Fibroblast of gingiva (primary cell): ENCODE data around the gene ARL6IP4.

Experiments used
- DNase-seq: peaks from one replicate; pipeline ENCODE4 v3.0.0-alpha.2; 2011; ENCODE audit warnings: low read depth

The ARL6IP4 gene

DNA sequence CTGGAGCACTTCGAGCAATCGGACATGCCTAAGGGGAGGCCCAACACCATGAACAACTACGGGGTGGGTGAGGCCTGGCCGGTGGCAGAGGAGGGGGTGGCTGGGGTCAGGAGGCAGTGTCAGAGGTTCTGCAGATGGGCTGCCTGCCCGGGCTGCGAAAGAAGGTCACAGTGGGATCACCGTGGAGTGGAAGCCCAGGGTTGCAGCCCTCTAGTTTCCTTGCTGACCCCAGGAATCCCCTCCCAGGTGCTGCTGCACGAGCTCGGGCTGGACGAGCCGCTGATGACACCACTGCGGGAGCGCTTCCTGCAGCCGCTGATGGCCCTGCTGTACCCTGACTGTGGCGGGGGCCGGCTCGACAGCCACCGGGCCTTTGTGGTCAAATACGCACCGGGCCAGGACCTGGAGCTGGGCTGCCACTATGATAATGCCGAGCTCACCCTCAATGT, 1.9 kb upstream of the ARL6IP4 start:
- DNase-seq: no peak

DNA sequence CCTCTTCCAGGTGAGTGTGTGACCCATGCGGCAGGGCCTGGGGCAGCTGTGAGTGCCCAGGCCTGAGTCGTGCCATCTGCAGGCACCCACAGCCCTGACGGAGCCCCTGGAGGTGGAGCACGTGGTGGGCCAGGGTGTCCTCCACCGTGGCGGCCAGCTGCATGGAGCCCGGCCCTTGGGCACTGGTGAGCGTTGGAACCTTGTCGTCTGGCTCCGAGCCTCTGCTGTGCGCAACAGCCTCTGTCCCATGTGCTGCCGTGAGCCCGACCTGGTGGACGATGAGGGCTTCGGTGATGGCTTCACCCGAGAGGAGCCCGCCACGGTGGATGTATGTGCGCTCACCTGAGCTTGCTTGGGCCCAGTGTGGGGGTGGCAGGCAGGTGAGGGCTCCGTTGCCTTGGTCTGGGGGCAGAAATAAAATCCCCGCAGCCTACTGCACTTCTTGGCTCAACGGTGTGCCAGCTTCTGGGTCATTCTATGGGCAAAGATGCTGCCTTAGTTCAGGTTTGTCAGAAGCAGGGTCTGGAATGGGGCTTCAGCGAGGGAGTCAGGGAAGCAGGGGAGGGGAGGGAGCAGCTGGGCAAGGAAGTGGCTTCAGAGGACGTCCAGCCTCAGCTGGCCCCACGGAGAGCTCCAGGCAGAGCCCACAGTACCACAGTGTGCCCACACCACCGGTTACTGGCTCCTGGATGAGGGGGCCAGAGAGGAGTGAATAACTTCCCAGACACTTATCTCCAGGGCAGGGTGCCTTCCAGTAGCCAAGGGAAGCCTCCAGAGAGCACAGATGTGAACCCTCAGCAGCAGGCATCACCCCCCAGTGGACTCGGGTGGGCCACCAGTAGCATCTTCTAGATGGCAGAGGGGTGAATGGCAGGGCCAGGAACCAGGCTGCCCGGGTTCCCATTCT, 1.2 kb upstream of the ARL6IP4 start:
- no peak for DNase-seq

DNA sequence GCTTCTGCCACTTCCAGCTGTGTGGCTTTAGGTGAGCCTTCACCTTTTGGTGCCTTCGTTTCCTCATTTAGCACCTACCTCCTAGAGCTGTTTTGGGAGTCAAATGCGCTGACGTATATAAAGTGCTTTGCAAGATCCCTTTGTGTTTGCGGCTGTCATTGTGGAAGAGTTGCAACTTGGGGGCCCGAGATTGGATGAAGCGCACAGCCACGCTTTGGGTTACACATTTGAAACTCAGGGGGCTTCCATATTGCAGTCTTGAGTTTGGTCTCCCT, 636 bp upstream of the ARL6IP4 start:
- no peak for DNase-seq

DNA sequence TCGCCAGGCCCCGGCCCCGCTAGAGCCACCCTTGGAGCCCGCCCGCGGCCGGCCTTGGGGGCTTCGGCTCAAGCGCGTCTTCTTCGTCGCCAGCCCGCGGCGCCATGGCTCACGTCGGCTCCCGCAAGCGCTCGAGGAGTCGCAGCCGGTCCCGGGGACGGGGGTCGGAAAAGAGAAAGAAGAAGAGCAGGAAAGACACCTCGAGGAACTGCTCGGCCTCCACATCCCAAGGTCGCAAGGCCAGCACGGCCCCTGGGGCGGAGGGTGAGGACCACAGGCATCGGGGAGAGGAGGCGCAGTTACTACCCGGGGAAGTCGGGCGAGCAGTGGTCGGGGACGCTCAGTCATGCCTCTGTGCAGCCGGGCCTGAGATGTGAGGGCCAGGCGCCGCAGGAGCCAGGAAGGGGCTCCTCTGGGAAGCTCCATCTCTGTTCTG, 573 bp downstream of the ARL6IP4 start:
- peak; percentile 20 for DNase-seq

DNA sequence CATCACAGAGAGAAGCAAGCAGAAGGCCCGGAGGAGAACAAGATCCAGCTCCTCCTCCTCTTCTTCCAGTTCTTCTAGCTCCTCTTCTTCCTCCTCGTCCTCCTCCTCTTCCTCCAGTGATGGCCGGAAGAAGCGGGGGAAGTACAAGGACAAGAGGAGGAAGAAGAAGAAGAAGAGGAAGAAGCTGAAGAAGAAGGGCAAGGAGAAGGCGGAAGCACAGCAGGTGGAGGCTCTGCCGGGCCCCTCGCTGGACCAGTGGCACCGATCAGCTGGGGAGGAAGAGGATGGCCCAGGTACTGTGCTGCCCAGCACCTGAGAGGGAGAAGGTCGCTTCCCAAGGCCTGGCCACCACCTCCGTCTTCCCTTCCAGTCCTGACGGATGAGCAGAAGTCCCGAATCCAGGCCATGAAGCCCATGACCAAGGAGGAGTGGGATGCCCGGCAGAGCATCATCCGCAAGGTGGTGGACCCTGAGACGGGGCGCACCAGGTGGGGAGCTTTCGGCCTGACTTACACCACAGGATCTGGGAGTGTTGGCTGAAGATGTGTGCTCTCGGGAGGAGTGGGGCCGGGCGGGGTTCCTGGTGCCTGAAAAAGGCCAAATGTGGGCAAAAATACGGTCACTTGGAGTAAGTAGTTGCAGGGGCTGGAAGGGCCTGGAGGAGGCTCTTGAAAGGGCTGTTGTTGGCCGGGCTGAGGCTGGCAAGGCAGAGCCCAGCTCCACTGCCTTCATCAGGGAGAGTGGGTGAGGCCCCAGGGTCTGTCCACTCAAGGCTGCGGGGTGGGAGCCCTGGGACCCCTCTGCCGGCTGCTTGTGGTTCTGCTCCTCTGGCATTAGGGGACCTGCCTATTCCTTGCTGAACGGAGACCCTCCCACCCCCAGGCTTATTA, 1.4 kb downstream of the ARL6IP4 start:
- DNase-seq: no peak

DNA sequence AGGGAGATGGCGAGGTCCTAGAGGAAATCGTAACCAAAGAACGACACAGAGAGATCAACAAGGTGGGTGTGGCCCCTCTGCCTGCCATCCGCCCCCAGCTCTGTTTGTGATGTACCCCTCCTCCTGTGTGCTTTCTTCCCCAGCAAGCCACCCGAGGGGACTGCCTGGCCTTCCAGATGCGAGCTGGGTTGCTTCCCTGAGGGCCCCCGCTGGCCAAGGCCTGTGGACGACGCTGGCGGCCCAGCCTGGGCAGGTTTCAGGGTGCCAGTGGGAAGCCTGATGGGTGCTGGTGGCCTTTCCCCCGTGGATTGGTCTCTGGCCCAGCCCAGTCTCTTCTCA, 2.0 kb downstream of the ARL6IP4 start:
- DNase-seq: no peak

DNA sequence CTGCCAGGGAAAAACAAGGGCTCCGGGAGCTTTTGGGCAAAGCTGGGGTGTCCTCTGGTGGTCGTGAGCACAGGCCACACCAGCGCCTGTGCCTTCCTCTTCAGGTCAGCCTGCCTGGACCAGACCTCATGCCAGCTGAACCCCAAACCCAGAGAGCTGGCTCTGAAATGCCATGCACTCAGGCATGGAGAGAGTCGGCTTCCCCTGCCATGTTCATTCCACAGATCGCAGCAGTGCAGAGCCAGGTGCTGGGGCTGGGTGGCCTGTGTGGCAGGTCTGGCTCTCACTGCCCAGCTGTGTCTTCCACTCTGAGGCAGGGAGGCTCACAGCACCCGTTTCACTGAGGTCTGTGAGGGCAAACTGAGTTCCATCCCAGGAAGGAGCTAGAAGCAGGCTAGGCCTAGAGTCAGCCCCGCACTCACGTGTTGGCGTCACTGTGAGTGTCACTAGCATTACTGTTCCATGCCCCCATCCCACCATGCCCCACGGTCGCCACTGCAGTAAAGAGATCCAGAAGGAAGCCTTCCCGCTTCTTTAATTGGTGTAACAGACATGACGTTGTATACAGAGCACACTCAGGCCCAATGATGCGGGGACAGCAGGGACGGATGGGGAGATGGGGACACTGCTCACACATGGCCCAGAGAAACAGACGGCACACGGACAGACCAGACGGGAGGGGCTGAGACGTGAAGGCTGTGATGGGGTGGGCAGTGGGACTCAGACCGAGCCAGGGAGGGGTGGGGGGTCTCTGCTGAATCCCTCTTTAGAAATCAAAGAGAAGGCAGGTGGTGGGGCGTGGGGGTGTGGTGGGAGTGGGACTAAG, 2.7 kb downstream of the ARL6IP4 start:
- DNase-seq: no peak

DNA sequence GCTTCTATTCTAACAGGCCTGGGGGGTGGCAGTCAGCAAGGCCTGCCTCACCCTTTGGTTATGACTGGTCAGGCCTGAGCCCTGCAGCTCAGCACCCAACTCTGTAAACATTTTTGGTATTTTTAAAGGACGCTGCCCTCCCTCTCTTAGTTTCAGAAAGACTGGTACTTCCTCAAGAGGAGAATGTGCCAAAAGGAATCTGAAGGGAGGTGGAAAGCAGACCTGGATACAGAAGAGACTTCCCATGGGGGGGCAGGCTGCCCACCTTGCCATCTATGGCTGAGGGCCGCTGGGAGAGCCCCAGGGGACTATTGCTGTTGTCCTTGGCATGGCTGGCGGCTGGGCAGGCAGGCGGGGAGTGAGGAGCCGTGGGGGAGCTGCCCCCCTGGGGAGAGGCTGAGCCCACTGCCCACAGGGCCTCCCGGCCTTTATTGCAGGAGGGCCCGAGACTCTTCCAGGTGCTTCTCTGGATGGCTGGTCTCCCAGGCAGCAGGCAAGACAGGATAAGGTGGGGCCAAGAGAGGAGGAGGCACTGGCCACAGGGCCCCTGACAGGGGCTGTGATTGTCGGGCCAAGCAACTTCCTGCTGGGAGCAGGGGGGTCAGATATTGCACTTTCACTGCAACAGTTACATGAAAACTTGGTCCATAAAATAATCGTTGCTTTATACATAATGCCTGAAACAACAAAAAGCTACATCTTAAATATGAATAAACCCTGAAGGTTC, 3.5 kb downstream of the ARL6IP4 start:
- DNase-seq: no peak

DNA sequence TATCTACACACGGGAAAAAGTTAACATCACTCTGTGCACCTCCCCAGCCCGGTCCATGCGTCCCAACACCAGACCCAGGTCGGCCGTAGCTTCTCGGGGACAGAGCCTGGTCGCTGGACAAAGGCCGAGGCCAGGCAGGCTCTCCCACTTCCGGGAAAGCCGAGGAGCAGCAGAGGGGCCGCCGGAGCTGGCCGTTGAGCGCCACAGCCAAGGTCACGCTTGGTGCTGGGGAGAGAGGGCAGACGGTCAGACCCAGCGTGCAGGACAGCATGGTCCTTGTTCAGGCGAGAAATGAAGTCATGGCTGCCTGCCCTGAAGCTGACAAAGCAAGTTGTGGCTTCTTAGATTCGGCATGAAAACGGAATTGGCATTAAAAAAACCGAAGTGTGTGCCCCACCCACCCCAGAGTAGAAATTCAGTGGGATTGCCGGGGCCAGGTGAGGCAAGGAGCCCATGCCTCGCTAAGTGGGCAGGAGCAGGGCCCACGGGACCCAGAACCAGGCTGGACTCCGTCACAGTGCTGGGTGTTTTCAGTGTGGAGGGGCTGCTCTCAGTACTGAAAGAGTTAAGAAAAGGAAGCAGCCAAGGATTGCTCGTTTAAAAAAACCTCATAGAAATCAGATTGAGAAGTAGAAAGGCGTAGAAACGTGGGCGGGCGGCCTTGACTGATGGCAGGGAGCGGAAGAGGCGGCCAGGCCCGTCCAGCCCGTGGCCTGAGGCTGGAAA, 4.3 kb downstream of the ARL6IP4 start:
- no peak for DNase-seq

DNA sequence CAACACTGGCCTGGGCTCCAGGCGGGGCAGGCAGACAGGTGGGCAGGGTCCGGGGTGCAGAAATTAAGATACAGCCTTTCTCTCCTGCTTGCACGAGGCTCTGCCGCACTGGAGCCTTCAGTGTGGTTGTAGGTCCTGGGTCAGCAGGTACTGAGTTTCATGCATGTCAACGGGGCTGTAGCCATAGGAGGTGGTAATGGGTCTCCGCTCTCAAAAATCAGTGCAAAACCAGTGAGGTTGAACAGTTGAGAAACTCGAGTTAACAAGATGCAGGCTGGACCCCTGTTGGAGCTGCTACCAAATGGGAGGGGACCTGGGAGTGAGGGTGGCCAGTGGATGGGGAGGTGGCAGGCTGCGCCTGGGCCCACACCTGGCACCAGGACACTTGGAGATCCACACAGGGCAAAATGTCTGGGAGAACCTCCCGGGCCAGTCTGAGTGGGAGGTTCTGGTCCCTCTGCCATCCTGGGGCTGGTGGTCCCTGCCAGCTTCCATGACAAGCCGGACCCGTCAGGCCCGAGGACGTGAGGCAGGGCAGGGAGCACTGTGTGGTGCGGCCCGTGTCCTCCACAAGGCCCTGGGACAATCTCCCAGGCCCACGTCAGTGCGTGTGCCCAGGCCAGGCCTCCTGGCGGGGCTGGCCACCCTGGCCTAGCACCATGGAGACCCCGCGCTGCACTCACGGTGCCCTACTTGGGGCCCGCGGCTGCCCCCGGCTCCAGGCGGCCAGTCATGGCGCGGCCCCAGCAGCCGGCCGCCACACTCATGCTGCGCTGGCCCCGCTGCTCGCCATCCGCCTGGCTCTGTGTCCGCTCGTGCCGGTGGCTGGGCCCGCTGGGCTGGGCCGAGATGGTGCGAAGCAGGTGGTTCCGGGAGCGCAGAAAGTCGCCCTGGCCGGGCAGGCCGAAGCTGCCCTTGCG, 5.1 kb downstream of the ARL6IP4 start:
- no peak for DNase-seq

DNA sequence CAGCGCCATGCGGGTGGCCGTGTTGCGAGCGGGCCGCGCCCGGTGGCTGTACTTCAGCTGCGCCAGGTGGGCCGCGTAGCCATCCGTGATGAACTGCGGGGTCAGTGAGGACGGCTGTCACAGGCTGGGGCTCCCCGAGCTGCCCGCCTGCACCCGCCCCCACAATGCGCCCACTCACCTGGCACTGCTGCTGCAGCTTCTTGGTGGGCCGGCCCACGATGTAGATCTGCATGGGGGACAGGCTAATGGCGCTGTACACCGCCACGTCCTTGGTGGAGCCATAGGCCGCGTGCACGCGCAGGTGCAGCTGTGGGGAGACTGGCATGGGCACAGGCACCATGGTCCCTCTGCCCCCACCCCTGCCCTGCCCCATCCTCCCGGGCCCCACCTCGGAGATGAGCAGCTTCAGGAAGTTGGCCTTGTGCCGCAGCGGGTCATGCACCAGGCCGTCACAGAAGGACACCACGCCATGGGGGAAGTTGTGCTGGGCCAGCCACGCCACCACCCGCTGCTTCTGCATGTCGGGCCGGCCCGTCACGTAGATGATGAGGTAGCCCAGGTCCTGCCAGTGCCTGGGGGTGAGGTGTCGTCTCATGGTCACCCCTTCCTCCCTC, 5.9 kb downstream of the ARL6IP4 start:
- DNase-seq: no peak

DNA sequence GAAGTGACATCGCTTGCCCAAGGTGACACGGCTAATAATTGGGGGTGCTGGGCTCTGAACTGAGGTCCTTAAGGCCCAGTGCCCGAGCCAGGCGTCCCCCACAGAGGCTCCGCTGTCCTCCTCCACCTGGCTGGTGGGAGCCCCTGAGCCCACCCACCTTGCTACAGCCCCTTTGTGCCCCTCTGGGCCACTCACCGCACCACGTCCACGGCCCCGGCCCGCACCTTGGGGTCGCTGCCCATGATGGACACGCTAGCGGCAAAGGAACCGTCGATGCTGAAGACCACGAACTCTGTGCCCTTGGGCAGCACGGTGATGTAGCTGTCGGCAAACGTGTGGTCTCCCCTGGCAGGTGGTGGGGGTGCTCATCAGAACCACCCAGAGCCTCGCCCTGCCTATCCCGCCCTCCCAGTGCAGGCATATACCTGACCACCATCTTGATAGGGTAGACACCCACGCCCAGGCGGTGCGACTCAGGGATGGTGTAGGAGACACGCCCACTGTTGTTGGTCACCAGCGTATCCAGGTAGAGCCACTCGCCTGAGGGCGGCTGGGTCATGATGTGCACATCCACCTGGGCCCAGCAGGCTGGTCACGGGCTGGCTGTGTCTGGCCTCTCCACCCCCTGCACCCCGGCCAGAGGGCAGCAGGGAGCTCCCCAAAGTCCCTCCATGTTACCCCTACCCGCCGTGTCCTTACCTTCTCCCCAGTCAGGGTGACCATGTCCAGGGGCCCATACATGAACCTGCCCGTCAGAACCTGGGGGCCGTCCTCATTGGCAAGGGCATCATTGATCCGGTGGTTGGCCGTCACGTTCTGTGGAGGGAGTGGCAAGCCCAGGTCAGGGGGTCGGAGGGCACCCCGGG, 6.8 kb downstream of the ARL6IP4 start:
- no peak for DNase-seq

DNA sequence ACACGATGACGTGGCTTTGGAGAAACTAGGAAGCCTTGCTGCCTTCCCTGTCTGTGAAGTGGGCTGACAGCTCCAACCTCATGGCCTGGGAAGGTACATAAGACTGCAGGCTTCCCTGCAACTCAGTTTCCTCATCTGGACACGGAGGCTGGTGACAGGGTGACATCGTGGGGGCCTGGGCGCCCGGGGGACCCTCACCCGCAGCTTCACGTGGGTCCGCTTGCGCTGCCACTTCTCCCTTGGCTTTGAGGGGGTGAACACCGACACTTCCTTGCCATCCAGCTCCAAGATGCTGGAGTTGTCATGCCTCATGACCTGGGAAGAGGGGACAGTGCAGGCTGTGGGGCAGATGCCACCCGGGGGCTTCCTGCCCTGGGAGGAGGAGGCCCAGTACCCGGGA, 7.6 kb downstream of the ARL6IP4 start:
- DNase-seq: no peak

DNA sequence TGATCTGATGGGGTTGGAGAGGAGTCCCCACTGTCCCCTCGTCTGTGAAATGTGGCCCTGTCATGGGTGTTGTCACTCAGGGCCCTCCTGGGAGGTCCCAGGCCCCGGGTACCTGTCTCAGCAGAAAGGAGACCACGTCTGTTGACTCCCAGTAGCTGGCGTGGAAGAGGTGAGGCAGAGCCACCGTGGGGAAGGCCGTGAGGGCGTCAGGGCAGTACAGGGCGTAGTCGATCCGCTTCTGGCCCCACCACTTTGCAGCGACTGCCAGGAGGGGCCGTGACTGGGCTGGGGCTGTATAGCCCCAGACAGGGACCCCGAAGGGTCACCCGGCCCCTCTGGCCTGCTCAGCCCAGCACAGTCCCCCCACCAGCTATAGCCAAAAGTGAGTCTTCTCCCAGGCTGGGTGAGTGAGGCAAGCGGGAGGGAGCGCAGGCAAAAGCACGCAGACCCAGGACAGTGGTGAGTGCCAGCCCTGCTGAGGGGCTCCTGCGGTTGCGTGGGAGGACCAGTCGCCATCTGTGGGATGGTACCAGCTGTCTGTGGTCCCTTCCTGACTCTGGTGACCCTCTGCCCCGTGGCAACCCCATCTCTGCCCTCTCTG, 8.2 kb downstream of the ARL6IP4 start:
- no peak for DNase-seq

DNA sequence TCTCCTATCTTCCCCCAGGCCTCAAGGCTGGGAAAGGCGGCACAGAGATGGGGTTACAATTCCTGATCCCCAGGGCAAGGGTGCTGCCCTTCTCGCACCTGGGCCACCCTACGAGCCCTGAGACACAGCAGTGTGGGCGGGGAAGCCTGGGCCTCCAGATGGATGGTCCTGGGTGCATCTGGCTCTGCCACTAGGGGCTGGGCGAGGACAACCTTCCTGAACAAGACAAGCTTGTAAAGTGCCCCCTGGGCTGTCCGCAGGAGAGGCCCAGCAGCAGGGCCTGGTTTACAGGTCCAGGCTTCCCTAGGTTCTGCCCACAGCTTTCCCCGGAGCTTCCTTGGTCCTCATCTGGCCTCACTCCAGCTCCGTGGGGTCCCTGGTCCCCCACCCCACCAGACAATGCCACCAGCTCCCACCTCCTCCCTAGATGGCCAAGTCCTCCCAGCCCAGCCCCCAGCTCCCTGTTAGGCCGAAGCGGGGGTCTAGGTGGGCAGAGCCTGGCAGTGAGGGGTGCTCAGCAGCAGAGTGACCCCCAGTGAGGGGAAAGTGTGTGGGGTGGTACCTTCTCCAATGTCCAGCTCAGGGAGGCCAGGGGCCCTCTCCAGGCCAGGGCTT, 8.9 kb downstream of the ARL6IP4 start:
- no peak for DNase-seq

DNA sequence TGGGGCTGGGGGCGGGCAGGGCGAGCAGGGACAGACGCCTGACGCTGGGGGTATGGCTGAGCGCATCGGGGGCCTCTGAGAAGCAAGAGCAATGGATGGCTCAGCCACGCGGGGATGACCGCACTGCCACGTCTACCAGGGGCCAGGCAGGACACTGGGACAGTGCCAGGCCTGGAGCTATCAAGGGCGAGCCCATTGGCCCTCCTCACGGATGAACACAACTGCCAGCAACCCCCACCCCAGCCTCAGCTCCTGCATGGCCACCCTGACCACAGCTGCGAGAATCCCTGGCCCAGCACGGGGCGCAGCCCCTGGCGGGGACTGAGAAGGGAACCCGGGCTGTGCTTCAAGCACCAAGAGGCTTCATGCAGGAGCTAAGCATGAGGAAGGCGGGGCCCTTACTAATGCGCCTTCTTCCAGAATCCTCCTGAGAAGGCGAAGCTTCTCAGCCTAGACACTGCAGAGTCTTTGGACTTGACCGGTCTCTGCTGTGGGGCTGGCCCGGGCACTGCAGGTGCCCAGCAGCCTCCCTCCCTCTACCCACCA, 9.5 kb downstream of the ARL6IP4 start:
- DNase-seq: no peak

DNA sequence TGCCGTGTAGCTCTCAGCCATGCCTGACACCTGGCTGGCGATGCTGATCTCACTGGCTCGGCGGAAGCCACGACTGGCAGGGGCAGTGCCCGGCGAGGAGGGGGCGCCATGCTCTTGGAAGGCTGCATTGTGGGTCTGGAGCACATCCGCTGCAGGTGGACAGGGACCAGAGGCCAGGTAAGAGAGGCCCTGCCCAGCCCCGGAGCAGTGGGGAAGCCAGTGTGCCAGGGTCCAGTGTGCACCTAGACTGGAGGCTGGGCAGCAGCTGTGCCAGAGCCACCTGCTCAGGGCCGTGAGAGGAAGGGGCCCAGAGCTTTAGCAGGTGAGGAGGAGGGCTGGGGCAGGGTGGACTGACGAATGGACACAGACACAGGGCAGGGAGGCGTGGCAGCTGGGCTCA, 10.1 kb downstream of the ARL6IP4 start:
- DNase-seq: no peak
